KOPT-K1 (cell line): Measurements from ENCODE around the gene ARID5B.
A peak's percentile ranks its signal among the peaks of the same experiment; 100 is the strongest.

Source experiments
- H3K27ac ChIP-seq: fragments of 200-600 bp; sonication (generic); 2 replicates; pipeline ENCODE4 v1.5.1; 2016; ENCODE audit warnings: antibody characterized with exemption, mild to moderate bottlenecking, low read depth, low read length; ENCODE audit not compliant: poor library complexity, severe bottlenecking
- H3K36me3 ChIP-seq: fragments of 200-600 bp; sonication (generic); 2 replicates; pipeline ENCODE4 v1.5.1; 2017; ENCODE audit warnings: antibody characterized with exemption, mild to moderate bottlenecking, low read length, moderate library complexity; ENCODE audit not compliant: insufficient read depth
- H3K9me3 ChIP-seq: fragments of 200-600 bp; sonication (generic); 2 replicates; pipeline ENCODE4 v1.5.1; 2017; ENCODE audit warnings: antibody characterized with exemption, low read length, mild to moderate bottlenecking; ENCODE audit not compliant: insufficient read depth, poor library complexity, severe bottlenecking

The ARID5B gene

GRCh38 chr10:62081341-62082270 is 180.1 kb downstream of the ARID5B start:
- H3K27ac ChIP-seq, result peak overlapping the region; percentile 95
- H3K36me3 ChIP-seq, result peaks cover 30% of the 10 kb centered on the region
- no peaks in the 10 kb centered on the region for H3K9me3 ChIP-seq

DNA sequence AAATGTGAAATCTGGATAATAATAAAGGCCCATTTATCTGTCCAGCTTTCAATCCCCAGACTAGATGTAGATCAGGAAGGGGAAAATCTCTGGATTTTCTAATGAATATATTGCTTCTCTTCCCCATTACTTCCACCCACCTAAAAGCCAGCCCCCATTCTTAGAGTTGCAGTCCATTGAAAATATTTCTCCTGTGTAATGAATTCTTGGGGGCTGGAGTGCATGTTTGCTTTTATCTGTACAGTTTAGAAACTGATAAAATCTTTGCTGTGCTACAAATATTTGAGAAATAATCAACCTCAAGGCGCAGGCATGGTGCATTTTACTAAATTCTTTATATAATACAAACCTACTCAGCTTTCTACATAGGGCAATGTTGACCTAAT is 180.8 kb downstream of the ARID5B start:
- Histone ChIP-seq H3K9me3 (no peaks in the 10 kb centered on the region), H3K27ac (peak overlapping the region; percentile 95), H3K36me3 (peaks cover 29% of the 10 kb centered on the region)

DNA sequence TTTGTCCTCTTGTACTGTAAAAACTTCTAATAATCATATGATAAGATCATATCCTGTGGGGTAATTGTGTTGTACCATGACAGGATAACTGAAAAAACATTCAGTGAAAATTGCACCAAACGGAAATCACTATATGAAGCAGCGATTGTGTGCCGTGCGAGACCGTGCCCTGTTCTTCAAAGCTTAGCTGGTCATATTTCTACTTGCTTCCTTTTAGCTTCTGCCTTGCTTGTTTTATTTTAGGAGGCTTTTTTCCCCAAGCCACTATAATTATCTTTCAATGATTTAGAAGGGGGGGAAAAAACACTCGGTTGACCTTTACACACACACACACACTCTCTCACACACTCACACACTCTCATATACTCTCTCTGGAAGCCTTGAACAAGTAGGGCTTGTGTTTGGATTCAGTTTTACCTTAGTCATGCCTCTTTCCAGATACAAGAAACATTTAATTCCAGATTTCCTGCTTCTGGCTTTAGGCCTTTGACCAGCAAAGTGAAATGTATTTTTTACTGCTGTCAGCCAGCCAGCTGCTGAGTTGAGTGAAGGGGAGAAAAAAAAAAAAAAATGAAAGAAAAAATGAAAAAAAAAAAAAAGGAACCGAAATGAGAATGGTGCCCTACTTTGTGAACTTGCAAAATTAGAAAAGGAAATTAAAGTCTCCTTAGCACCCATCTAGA is 181.4 kb downstream of the ARID5B start:
- Histone ChIP-seq H3K27ac (peak overlapping the region; percentile 95), H3K9me3 (no peaks in the 10 kb centered on the region), H3K36me3 (peaks cover 35% of the 10 kb centered on the region)

DNA sequence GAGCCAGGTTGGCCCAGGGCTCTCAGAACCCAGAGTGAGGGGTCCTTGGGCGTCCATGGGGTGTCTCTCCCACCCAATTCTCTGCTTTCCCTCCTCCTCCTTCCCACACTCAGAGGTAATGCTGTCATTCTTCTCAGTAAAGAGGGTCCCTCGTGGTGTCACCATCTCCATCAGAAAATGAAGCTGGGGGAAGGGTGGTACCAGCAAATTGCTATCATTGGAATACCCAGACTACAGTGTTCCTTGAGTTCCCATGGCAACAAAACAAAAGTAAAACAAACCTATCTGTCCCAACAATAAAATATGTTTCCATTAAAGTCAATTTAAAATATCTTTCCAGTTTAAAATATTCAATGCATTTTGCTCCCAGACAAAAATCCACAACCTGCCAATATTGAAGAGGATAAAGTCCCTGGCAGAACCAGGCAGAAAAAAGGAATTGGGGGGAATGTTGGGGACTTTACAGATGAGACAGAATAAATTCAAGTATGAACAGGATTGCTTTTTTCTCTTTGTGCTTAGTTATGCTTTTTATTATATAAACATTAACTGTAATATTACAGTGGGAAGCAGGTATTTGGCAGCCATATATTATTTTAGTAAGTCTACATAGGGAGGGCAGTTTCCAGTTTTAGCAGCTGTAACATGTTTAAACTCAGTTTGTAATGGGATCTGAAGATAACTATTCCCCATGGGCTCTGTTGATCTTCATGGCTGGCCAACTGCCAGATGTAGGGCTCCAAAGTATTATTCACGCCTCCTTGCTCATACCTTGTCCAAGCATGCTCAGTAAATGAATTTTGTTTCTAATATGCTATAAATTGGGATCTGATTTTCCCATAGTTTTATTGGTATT is 182.1 kb downstream of the ARID5B start:
- Histone ChIP-seq H3K36me3 (peaks cover 43% of the 10 kb centered on the region), H3K9me3 (no peaks in the 10 kb centered on the region), H3K27ac (peak overlapping the region; percentile 95)

DNA sequence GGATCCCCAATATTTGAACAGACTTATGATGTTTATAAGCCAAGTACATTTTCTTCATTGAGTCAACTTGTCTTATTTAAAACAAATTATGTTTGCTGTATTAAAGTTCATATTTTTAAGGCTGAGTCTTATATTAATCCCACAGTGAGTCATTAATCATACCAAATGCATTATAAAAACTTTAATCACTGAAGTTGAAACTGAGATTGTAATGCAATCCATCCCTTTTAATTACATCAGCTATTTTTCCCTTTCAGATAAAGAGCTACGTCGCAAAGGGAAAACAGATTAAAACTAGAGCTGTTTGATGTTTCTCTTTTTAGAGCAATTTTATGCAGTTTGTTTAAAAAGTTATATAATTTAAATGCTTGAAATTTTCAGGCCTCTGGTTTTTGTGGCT is 183.0 kb downstream of the ARID5B start:
- Histone ChIP-seq H3K36me3 (peaks cover 48% of the 10 kb centered on the region), H3K9me3 (no peaks in the 10 kb centered on the region), H3K27ac (peak overlapping the region; percentile 95)

- H3K9me3 ChIP-seq, result no peaks in the 10 kb centered on the region
- H3K27ac ChIP-seq, result no peak overlapping the region
- peaks cover 50% of the 10 kb centered on the region for H3K36me3 ChIP-seq
Measured at GRCh38 chr10:62085404-62085803, 183.9 kb downstream of the ARID5B start.

- Histone ChIP-seq H3K27ac (no peak overlapping the region), H3K9me3 (no peaks in the 10 kb centered on the region), H3K36me3 (peaks cover 55% of the 10 kb centered on the region)
Measured at GRCh38 chr10:62085821-62086220, 184.3 kb downstream of the ARID5B start.

DNA sequence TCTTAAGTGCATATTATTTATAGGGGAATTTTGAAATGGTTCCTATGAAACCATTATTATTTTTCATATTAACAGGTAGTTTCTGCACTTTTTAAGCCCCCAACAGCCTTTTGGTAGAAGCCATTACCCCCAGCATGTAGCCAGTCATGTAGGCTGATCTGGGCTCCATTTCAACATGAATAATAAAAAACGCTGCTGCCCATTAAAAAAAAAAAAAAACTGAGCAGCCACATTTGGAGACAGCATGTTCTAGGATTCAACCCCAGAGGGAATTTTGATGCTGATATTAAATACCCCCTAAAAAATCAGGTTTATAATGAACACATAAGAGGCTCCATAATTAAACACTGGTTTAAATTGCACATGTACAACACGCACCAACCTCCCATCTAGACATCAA is 185.8 kb downstream of the ARID5B start:
- peaks cover 70% of the 10 kb centered on the region for H3K36me3 ChIP-seq
- H3K9me3 ChIP-seq, result no peaks in the 10 kb centered on the region
- H3K27ac ChIP-seq, result no peak overlapping the region

GRCh38 chr10:62088786-62089185 is 187.3 kb downstream of the ARID5B start:
- Histone ChIP-seq H3K27ac (no peak overlapping the region), H3K36me3 (peaks cover 84% of the 10 kb centered on the region)

GRCh38 chr10:62092301-62093030 is 191.0 kb downstream of the ARID5B start:
- Histone ChIP-seq H3K36me3 (peaks cover 77% of the 10 kb centered on the region), H3K27ac (no peak overlapping the region)

More at GRCh38 chr10:62088786-62089185, 187.3 kb downstream of the ARID5B start:
- no peaks in the 10 kb centered on the region for H3K9me3 ChIP-seq

DNA sequence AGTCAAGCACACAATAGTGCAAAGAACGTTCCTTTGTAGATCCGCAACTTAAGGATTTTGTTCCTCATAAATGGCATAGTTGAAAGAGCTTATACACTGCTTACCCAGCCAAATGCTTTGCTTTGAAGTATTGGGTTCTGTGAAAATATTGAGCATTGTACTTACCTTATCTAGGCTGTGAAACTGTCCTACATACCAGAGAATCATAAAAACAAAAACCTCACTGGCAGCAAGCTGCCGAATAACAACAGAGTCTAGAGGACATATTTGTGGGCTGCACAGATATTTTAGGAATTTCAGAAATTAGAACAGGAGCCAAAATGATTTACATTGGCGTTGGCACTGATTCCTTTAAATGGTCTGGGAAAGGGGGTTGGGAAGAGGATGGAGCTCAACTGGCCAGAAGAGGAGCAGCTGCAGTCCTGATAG is 192.4 kb downstream of the ARID5B start:
- Histone ChIP-seq H3K9me3 (no peaks in the 10 kb centered on the region), H3K27ac (no peak overlapping the region), H3K36me3 (peaks cover 63% of the 10 kb centered on the region)

More at GRCh38 chr10:62092301-62093030, 191.0 kb downstream of the ARID5B start:
- H3K9me3 ChIP-seq, result no peaks in the 10 kb centered on the region

- no peaks in the 10 kb centered on the region for H3K9me3 ChIP-seq
- H3K27ac ChIP-seq, result no peak overlapping the region
- peaks cover 47% of the 10 kb centered on the region for H3K36me3 ChIP-seq
Measured at GRCh38 chr10:62095181-62096122, 194.0 kb downstream of the ARID5B start.

- H3K9me3 ChIP-seq, result no peaks in the 10 kb centered on the region
- no peak overlapping the region for H3K27ac ChIP-seq
- peaks cover 37% of the 10 kb centered on the region for H3K36me3 ChIP-seq
Measured at GRCh38 chr10:62096256-62096933, 194.9 kb downstream of the ARID5B start.
